Measurements from ENCODE around the gene UMODL1.
"Not testable (repeated sequence)": the region's sequence is repeated elsewhere in the genome, so short reads cannot be mapped to it uniquely, and the experiment has no call there.

Gene UMODL1

DNA sequence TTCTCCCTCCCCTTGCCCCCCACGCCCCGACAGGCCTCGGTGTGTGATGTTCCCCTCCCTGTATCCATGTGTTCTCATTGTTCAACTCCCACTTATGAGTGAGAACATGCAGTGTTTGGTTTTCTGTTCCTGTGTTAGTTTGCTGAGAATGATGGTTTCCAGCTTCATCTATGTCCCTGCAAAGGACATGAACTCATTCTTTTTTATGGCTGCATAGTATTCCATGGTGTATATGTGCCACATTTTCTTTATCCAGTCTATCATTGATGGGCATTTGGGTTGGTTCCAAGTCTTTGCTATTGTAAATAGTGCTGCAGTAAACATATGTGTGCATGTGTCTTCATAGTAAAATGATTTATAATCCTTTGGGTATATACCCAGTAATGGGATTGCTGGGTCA lies 108.9 kb downstream of the UMODL1 start:
- not testable (repeated sequence) for H3K9me3 ChIP-seq (ENCODE audit: control insufficient read depth, low read length); H3K23ac ChIP-seq (ENCODE audit: low read length in 2 of 2); H3K79me1 ChIP-seq (replicated peaks; ENCODE audit: low read length, poor library complexity, severe bottlenecking); H3K9ac ChIP-seq (ENCODE audit: low read length); H4K91ac ChIP-seq (ENCODE audit: low read length); H2BK120ac ChIP-seq (ENCODE audit: low read depth, low read length); H2BK12ac ChIP-seq (ENCODE audit: low read length in 2 of 2); H3K4me1 ChIP-seq (ENCODE audit: control insufficient read depth, insufficient read depth, low read depth, low read length); H3K18ac ChIP-seq (ENCODE audit: low read depth in 1 of 2, low read length in 2 of 2); H3K4me2 ChIP-seq (ENCODE audit: low read length, poor library complexity, severe bottlenecking); H3K4me3 ChIP-seq (ENCODE audit: insufficient read depth in 1 of 2, low read depth in 1 of 2, low read length in 2 of 2); H3K4ac ChIP-seq (ENCODE audit: low read depth in 1 of 2, low read length in 2 of 2); H3K27ac ChIP-seq (ENCODE audit: low read length, poor library complexity, severe bottlenecking); H3K36me3 ChIP-seq (ENCODE audit: control insufficient read depth in 1 of 2, insufficient read depth in 2 of 2, low read depth in 1 of 2, low read length in 2 of 2); DNase-seq; H3K14ac ChIP-seq (ENCODE audit: low read length in 2 of 2); H2AFZ ChIP-seq (ENCODE audit: low read depth, low read length); H2BK5ac ChIP-seq (ENCODE audit: low read depth, low read length, poor library complexity, severe bottlenecking); H2BK15ac ChIP-seq (ENCODE audit: low read depth, poor library complexity, severe bottlenecking); H4K8ac ChIP-seq (ENCODE audit: low read length); H2AK5ac ChIP-seq (ENCODE audit: low read length, severe bottlenecking)
- peaks cover 20 to 33% of the 10 kb centered on the region in 2 experiments for H3K27me3 ChIP-seq (ENCODE audit: control insufficient read depth in 1 of 2, insufficient read depth in 1 of 2, low read length in 2 of 2)
- WGBS, result no CpG with 5 or more reads among the region's 3 CpGs

DNA sequence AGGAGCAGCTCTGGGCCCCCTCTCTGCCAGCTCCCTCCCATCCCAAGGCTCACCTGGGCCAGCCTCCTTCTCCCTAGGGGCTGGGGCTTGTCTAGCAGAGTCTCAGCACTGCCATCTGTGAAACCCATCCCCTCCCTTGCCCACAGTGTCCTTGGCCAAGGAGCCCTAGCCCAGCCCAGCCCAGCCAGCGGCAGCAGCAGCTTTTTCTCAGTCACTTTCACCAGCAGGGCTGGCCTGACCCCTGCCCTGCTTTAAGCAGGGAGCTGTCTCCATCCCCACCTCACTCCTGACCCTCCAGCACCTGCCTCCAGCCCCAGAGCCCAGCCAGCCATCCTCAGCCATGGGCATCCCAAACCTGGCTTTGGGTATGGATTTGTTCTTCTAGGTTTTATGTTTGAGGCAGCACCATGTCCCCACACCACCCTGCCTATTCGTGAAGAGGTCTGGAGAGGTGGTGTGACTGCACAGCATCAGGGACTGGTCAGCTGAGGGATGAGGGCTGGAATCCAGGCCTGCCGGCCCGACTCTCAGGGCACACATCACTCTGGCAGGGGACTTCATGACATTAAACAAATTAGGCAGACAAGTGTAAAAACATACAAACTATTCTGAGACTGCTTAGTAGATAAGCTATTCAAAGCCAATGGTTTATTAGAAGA lies 111.7 kb downstream of the UMODL1 start:
- Histone ChIP-seq H2AFZ (ENCODE audit: low read depth, low read length) (no peak overlapping the region), H2BK12ac (ENCODE audit: low read length in 2 of 2) (no peak overlapping the region), H3K27ac (ENCODE audit: low read length, poor library complexity, severe bottlenecking) (no peak overlapping the region), H2BK15ac (ENCODE audit: low read depth, poor library complexity, severe bottlenecking) (no peak overlapping the region), H3K4me1 (ENCODE audit: control insufficient read depth, insufficient read depth, low read depth, low read length) (no peaks in the 10 kb centered on the region), H3K9me3 (ENCODE audit: control insufficient read depth, low read length) (no peaks in the 10 kb centered on the region), H3K79me1 (replicated peaks; ENCODE audit: low read length, poor library complexity, severe bottlenecking) (no peaks in the 10 kb centered on the region), H3K9ac (ENCODE audit: low read length) (no peak overlapping the region), H3K18ac (ENCODE audit: low read depth in 1 of 2, low read length in 2 of 2) (no peak overlapping the region), H4K91ac (ENCODE audit: low read length) (no peak overlapping the region), H3K14ac (ENCODE audit: low read length in 2 of 2) (no peak overlapping the region), H3K27me3 (ENCODE audit: control insufficient read depth in 1 of 2, insufficient read depth in 1 of 2, low read length in 2 of 2) (peaks cover 5 to 11% of the 10 kb centered on the region in 2 experiments), H3K23ac (ENCODE audit: low read length in 2 of 2) (no peak overlapping the region), H3K4me3 (ENCODE audit: insufficient read depth in 1 of 2, low read depth in 1 of 2, low read length in 2 of 2) (no peak overlapping the region), H2BK5ac (ENCODE audit: low read depth, low read length, poor library complexity, severe bottlenecking) (no peak overlapping the region), H3K4ac (ENCODE audit: low read depth in 1 of 2, low read length in 2 of 2) (no peak overlapping the region), H2AK5ac (ENCODE audit: low read length, severe bottlenecking) (no peak overlapping the region), H3K36me3 (ENCODE audit: control insufficient read depth in 1 of 2, insufficient read depth in 2 of 2, low read depth in 1 of 2, low read length in 2 of 2) (no peaks in the 10 kb centered on the region), H3K4me2 (ENCODE audit: low read length, poor library complexity, severe bottlenecking) (no peak overlapping the region), H2BK120ac (ENCODE audit: low read depth, low read length) (no peak overlapping the region), H4K8ac (ENCODE audit: low read length) (no peak overlapping the region)
- no peak for DNase-seq
- WGBS, result 64% methylated on average over 3 of the region's 4 CpGs

DNA sequence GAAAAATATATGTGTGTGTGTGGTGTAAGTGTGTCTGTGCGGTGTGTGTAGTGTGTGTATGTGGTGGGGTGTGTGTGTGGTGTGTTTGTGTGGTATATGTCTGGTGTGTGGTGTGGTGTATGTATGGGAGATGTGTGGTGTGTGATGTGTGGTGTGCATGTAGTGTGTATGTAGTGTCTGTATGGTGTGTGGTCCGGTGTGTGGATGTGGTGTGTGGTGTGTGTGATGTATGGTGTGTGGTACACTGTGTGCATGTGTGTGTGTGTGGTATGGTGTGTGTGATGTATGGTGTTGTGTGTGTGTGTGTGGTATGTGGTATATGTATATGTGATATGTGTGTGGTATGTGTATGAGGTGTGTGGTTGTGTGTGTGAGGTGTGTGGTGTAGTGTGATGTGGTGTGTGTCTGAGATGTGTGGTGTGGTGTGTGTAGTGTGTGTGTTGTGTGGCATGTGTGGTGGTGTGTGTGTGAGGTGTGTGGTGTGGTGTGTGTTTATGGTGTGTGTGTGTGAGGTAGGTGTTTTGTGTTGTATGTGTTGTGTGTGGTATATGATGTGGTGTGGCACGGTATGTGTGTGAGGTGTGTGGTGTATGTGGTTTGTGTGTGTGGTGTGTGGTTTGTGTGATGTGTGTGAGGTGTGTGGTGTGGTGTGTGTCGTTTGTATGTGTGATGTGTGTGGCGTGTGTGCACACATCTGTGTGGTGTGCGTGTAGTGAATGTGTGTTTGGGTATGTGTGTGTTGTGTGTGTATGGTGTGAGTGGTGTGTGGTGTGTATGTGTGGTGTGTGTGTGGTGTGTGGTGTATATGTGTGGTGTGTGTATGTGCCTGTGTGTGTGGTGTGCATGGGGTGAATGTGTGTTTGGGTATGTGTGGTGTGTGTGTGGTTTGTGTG lies 112.5 kb downstream of the UMODL1 start:
- WGBS, result 82% methylated on average over 6 of the region's 6 CpGs
- Histone ChIP-seq H3K27me3 (ENCODE audit: control insufficient read depth in 1 of 2, insufficient read depth in 1 of 2, low read length in 2 of 2) (peaks cover 2 to 11% of the 10 kb centered on the region in 2 experiments), H3K23ac (ENCODE audit: low read length in 2 of 2) (no peak overlapping the region)

DNA sequence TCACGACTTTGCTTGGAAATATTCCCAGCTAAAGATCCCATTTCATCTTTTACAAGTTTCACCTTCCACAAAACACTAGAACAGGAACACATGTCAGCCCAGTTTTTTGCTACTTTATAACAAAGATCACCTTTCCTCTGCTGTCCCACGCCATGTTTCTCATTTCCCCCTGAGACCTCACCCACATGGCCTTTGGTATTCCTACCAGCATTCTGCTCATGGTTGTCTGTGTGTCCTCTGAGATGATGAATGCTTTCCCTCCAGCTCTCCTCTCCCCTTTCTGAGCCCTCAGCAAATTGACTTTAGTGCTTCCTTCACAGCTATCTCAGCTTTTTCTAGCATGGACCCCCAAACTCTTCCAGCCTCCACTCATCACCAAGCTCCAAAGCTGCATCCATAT lies 115.5 kb downstream of the UMODL1 start:
- no peaks in the 10 kb centered on the region for H3K36me3 ChIP-seq (ENCODE audit: control insufficient read depth in 1 of 2, insufficient read depth in 2 of 2, low read depth in 1 of 2, low read length in 2 of 2)
- no peak overlapping the region for H2BK120ac ChIP-seq (ENCODE audit: low read depth, low read length)
- no peaks in the 10 kb centered on the region for H3K79me1 ChIP-seq (replicated peaks; ENCODE audit: low read length, poor library complexity, severe bottlenecking)
- no peaks in the 10 kb centered on the region for H3K9me3 ChIP-seq (ENCODE audit: control insufficient read depth, low read length)
- no peak overlapping the region for H3K4me2 ChIP-seq (ENCODE audit: low read length, poor library complexity, severe bottlenecking)
- H4K91ac ChIP-seq (ENCODE audit: low read length), result no peak overlapping the region
- no peak overlapping the region for H3K9ac ChIP-seq (ENCODE audit: low read length)
- no peak overlapping the region for H3K14ac ChIP-seq (ENCODE audit: low read length in 2 of 2)
- H3K27ac ChIP-seq (ENCODE audit: low read length, poor library complexity, severe bottlenecking), result no peak overlapping the region
- DNase-seq, result no peak
- no peak overlapping the region for H2AFZ ChIP-seq (ENCODE audit: low read depth, low read length)
- H2BK15ac ChIP-seq (ENCODE audit: low read depth, poor library complexity, severe bottlenecking), result no peak overlapping the region
- H3K4me3 ChIP-seq (ENCODE audit: insufficient read depth in 1 of 2, low read depth in 1 of 2, low read length in 2 of 2), result no peak overlapping the region
- H2BK5ac ChIP-seq (ENCODE audit: low read depth, low read length, poor library complexity, severe bottlenecking), result no peak overlapping the region
- no peak overlapping the region for H3K18ac ChIP-seq (ENCODE audit: low read depth in 1 of 2, low read length in 2 of 2)
- H3K23ac ChIP-seq (ENCODE audit: low read length in 2 of 2), result no peak overlapping the region
- no peak overlapping the region for H2BK12ac ChIP-seq (ENCODE audit: low read length in 2 of 2)
- 69% methylated on average over 2 of the region's 2 CpGs for WGBS
- peaks cover 7 to 26% of the 10 kb centered on the region in 2 experiments for H3K27me3 ChIP-seq (ENCODE audit: control insufficient read depth in 1 of 2, insufficient read depth in 1 of 2, low read length in 2 of 2)
- H3K4me1 ChIP-seq (ENCODE audit: control insufficient read depth, insufficient read depth, low read depth, low read length), result no peaks in the 10 kb centered on the region
- H4K8ac ChIP-seq (ENCODE audit: low read length), result no peak overlapping the region
- no peak overlapping the region for H3K4ac ChIP-seq (ENCODE audit: low read depth in 1 of 2, low read length in 2 of 2)
- H2AK5ac ChIP-seq (ENCODE audit: low read length, severe bottlenecking), result no peak overlapping the region

More for the DNA sequence above, 112.5 kb downstream of the UMODL1 start:
- no peak overlapping the region for H3K4me2 ChIP-seq (ENCODE audit: low read length, poor library complexity, severe bottlenecking)
- H2AFZ ChIP-seq (ENCODE audit: low read depth, low read length), result no peak overlapping the region
- no peak overlapping the region for H2BK120ac ChIP-seq (ENCODE audit: low read depth, low read length)
- no peaks in the 10 kb centered on the region for H3K79me1 ChIP-seq (replicated peaks; ENCODE audit: low read length, poor library complexity, severe bottlenecking)
- H3K36me3 ChIP-seq (ENCODE audit: control insufficient read depth in 1 of 2, insufficient read depth in 2 of 2, low read depth in 1 of 2, low read length in 2 of 2), result no peaks in the 10 kb centered on the region
- no peak overlapping the region for H3K4me3 ChIP-seq (ENCODE audit: insufficient read depth in 1 of 2, low read depth in 1 of 2, low read length in 2 of 2)
- peak overlapping the region in 1 of 2 experiments; percentile 64 for H3K18ac ChIP-seq (ENCODE audit: low read depth in 1 of 2, low read length in 2 of 2)
- H2AK5ac ChIP-seq (ENCODE audit: low read length, severe bottlenecking), result no peak overlapping the region
- no peak for DNase-seq
- H3K4ac ChIP-seq (ENCODE audit: low read depth in 1 of 2, low read length in 2 of 2), result no peak overlapping the region
- H3K14ac ChIP-seq (ENCODE audit: low read length in 2 of 2), result peak overlapping the region in 1 of 2 experiments; percentile 82
- no peak overlapping the region for H2BK15ac ChIP-seq (ENCODE audit: low read depth, poor library complexity, severe bottlenecking)
- peak overlapping the region in 1 of 2 experiments; percentile 4 for H2BK12ac ChIP-seq (ENCODE audit: low read length in 2 of 2)
- no peak overlapping the region for H3K9ac ChIP-seq (ENCODE audit: low read length)
- no peak overlapping the region for H3K27ac ChIP-seq (ENCODE audit: low read length, poor library complexity, severe bottlenecking)
- H4K91ac ChIP-seq (ENCODE audit: low read length), result no peak overlapping the region
- H3K4me1 ChIP-seq (ENCODE audit: control insufficient read depth, insufficient read depth, low read depth, low read length), result no peaks in the 10 kb centered on the region
- no peak overlapping the region for H4K8ac ChIP-seq (ENCODE audit: low read length)
- no peaks in the 10 kb centered on the region for H3K9me3 ChIP-seq (ENCODE audit: control insufficient read depth, low read length)
- H2BK5ac ChIP-seq (ENCODE audit: low read depth, low read length, poor library complexity, severe bottlenecking), result no peak overlapping the region

Data from mesenchymal stem cell (in vitro differentiated cells and primary cell).